ENCODE results near the gene MYH11. TPM values are rescaled to one million over a fixed set of nuclear protein-coding genes. Genes with fewer than 3 reads are reported as not detected.
A peak's percentile ranks its signal among the peaks of the same experiment; 100 is the strongest.

MYH11 gene
- total and polyA plus RNA-seq, 2 of the 13 experiments (the other 11 are each of a cell fraction or from before 2014, with no cell fraction given) = not detected

- TF ChIP-seq ZBTB40 (IDR thresholded peaks at IDR 0.05) = peak; percentile 64; the same call in 1 of the 2 replicates
- peak; percentile 94 for TF ChIP-seq ZBTB40 (CRISPR knock-in tag; IDR thresholded peaks at IDR 0.05)
- no peak for TF ChIP-seq CENPT (CRISPR knock-in tag; IDR thresholded peaks at IDR 0.05; ENCODE audit: low read depth)
- TF ChIP-seq RFX3 (CRISPR knock-in tag; IDR thresholded peaks at IDR 0.05) = no peak
- no peak for TF ChIP-seq ZNF615 (CRISPR knock-in tag; IDR thresholded peaks at IDR 0.05; ENCODE audit: borderline replicate concordance)
- no peak for TF ChIP-seq ZNF318 (CRISPR knock-in tag; IDR thresholded peaks at IDR 0.05)
- TF ChIP-seq PRPF4 (IDR thresholded peaks at IDR 0.05; ENCODE audit: low read depth, low read length, poor library complexity, severe bottlenecking) = no peak
- no peak for TF ChIP-seq MLX (CRISPR knock-in tag; IDR thresholded peaks at IDR 0.05)
- TF ChIP-seq EP300 (IDR thresholded peaks at IDR 0.05; ENCODE audit: low read depth in 2 of 2, low read length in 2 of 2) = no peak
- 0 out of 2 replicates have a peak, but pooled peaks have one; percentile 32 for TF ChIP-seq EP300 (CRISPR knock-in tag; IDR thresholded peaks at IDR 0.05; ENCODE audit: borderline replicate concordance)
- no peak for TF ChIP-seq HHEX (CRISPR knock-in tag; IDR thresholded peaks at IDR 0.05)
- no peak for TF ChIP-seq ZNF703 (CRISPR knock-in tag; IDR thresholded peaks at IDR 0.05; ENCODE audit: borderline replicate concordance)
- no peak for TF ChIP-seq MED13 (CRISPR knock-in tag; IDR thresholded peaks at IDR 0.05)
These were observed 174.7 kb downstream of the MYH11 start (continued) for GRCh38 chr16:15682105-15682570.

Measured in HepG2 (cell line).